ENCODE data around the gene AMH. TPM values are rescaled to one million over a fixed set of nuclear protein-coding genes. Genes with fewer than 3 reads are reported as not detected.

Gene AMH
- total and polyA plus RNA-seq, 12 donors, result 0.36 to 4.6 (median 1.1) TPM; not detected in 4

GRCh38 chr19:2273356-2274184 is 24.4 kb downstream of the AMH start:
- Histone ChIP-seq H3K9me3 (replicated peaks in 1 of 3) (no peaks in the 10 kb centered on the region), H3K27me3 (no peaks in the 10 kb centered on the region), H3K4me3 (peak overlapping the region in 1 of 4 donors; percentile 39), H3K36me3 (replicated peaks in 1 of 2) (peaks cover 0 to 24% of the 10 kb centered on the region in 2 donors), H3K4me1 (replicated peaks in 1 of 2) (peaks cover 31 to 53% of the 10 kb centered on the region in 2 donors), H3K27ac (peak overlapping the region in 4 of 5 donors; percentile 58 to 100 (median 77))
- 7 to 12% (median 9%) methylated on average over 20 to 45 of the region's 45 CpGs for WGBS, 4 donors
- peak; percentile 65 to 84 (median 75) for DNase-seq
- intact Hi-C loops (cut with DNase I), result loop anchor here (2.0 to 5.0 kb wide), 3 partner anchors 36 to 116 kb away; partner anchors contain the start of genes PLEKHJ1 (in 2 of the 2) and SF3A2 (in 2 of the 2)
- TF ChIP-seq POLR2A (IDR thresholded peaks at IDR 0.05) (peak in 1 of 2 donors; percentile 13), CTCF (IDR thresholded peaks at IDR 0.05) (peak; percentile 83 to 99 (median 97))

GRCh38 chr19:2274185-2274711 is 25.1 kb downstream of the AMH start:
- intact Hi-C loops (cut with DNase I), result loop anchor here (5.0 kb wide), 2 partner anchors 37 to 117 kb away; partner anchors contain the start of genes PLEKHJ1 (in 1 of the 2) and SF3A2 (in 1 of the 2)
- peaks cover 0 to 24% of the 10 kb centered on the region in 2 donors for H3K36me3 ChIP-seq (replicated peaks in 1 of 2)
- no peak overlapping the region for H3K4me3 ChIP-seq
- H3K4me1 ChIP-seq (replicated peaks in 1 of 2), result peaks cover 31 to 50% of the 10 kb centered on the region in 2 donors
- peak overlapping the region in 2 of 5 donors; percentile 85 to 100 for H3K27ac ChIP-seq
- H3K27me3 ChIP-seq, result no peaks in the 10 kb centered on the region
- TF ChIP-seq POLR2A (IDR thresholded peaks at IDR 0.05), result no peak
- TF ChIP-seq CTCF (IDR thresholded peaks at IDR 0.05), result no peak
- no peaks in the 10 kb centered on the region for H3K9me3 ChIP-seq (replicated peaks in 1 of 3)
- WGBS, 4 donors, result 76 to 86% (median 83%) methylated on average over 9 of the region's 9 CpGs
- DNase-seq, result no peak

GRCh38 chr19:2274931-2275535 is 25.9 kb downstream of the AMH start:
- Histone ChIP-seq H3K27ac (peak overlapping the region in 3 of 5 donors; percentile 43 to 74 (median 49)), H3K9me3 (replicated peaks in 1 of 3) (no peaks in the 10 kb centered on the region), H3K4me1 (replicated peaks in 1 of 2) (peaks cover 31 to 50% of the 10 kb centered on the region in 2 donors), H3K27me3 (no peaks in the 10 kb centered on the region), H3K4me3 (no peak overlapping the region), H3K36me3 (replicated peaks in 1 of 2) (peaks cover 0 to 24% of the 10 kb centered on the region in 2 donors)
- intact Hi-C loops (cut with DNase I), result loop anchor here (5.0 kb wide), 3 partner anchors 38 to 118 kb away; partner anchors contain the start of genes PLEKHJ1 (in 1 of the 2) and SF3A2 (in 1 of the 2)
- WGBS, 4 donors, result 33 to 48% (median 39%) methylated on average over 9 to 16 of the region's 16 CpGs
- peak; percentile 78 to 90 (median 83) for DNase-seq
- TF ChIP-seq CTCF (IDR thresholded peaks at IDR 0.05), result peak; percentile 41 to 79 (median 72)
- TF ChIP-seq POLR2A (IDR thresholded peaks at IDR 0.05), result no peak

Data from adrenal gland (tissue), 12 donors.